ENCODE measurements around the gene BPNT1. TPM values are rescaled to one million over a fixed set of nuclear protein-coding genes. Genes with fewer than 3 reads are reported as not detected.

The BPNT1 gene
- total and polyA plus RNA-seq, 3 donors from 2014 or later = 22.0 to 28.7 (median 23.1) TPM

DNA sequence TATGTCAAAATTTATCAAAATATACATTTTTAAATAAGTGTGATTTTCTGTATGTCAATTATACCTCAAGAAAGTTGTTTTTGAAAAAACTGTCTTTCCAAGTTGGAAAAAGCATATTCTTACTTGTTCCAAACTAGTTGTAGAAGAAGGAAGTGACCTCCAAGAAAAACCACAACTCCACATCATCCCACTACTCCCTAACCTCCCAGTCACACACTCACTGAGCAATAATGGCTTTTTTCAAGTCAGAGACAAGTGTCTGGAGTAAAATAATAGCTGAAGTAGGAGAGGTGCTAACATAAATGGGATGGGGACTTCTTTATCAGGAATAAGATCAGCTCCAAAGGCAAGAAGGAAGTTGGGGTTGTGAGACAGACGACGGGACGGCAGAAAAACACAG, 56.7 kb downstream of the BPNT1 start:
- WGBS, 2 donors = 83 to 94% methylated on average over 3 of the region's 3 CpGs
- Histone ChIP-seq H3K4me3 (no peak overlapping the region), H3K9me3 (no peaks in the 10 kb centered on the region), H3K4me1 (no peaks in the 10 kb centered on the region), H3K27me3 (no peaks in the 10 kb centered on the region), H3K27ac (no peak overlapping the region), H3K36me3 (ENCODE audit: low read depth, missing control alignments) (no peaks in the 10 kb centered on the region)
- DNase-seq = no peak
- TF ChIP-seq POLR2A (IDR thresholded peaks at IDR 0.05) = no peak
- TF ChIP-seq, protein P1, sequence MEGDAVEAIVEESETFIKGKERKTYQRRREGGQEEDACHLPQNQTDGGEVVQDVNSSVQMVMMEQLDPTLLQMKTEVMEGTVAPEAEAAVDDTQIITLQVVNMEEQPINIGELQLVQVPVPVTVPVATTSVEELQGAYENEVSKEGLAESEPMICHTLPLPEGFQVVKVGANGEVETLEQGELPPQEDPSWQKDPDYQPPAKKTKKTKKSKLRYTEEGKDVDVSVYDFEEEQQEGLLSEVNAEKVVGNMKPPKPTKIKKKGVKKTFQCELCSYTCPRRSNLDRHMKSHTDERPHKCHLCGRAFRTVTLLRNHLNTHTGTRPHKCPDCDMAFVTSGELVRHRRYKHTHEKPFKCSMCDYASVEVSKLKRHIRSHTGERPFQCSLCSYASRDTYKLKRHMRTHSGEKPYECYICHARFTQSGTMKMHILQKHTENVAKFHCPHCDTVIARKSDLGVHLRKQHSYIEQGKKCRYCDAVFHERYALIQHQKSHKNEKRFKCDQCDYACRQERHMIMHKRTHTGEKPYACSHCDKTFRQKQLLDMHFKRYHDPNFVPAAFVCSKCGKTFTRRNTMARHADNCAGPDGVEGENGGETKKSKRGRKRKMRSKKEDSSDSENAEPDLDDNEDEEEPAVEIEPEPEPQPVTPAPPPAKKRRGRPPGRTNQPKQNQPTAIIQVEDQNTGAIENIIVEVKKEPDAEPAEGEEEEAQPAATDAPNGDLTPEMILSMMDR (IDR thresholded peaks at IDR 0.05) = no peak
- intact Hi-C loops (cut with DNase I; ENCODE audit: low total_unique reads) = no loop called here

DNA sequence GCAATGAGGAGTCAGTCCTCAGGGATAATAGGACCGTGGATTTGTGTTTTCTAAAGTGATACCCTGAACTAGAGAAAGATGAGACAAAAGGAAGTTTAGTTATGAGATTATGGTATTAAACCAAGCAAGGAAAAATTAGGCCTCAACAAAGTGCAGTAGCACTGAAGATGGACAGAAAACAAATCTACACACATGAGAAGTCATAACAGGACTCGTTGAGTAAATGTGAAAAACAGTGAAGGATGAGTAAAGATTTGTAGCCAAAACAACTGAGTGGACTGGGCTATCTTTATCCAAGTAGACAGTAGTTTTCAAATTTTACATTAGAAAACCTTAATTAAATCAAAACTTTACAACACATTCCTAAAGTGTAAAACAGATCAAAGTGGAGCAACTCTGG, 58.3 kb downstream of the BPNT1 start:
- intact Hi-C loops (cut with DNase I; ENCODE audit: low total_unique reads) = no loop called here
- Histone ChIP-seq H3K4me3 (no peak overlapping the region), H3K27me3 (no peaks in the 10 kb centered on the region), H3K9me3 (no peaks in the 10 kb centered on the region), H3K27ac (no peak overlapping the region), H3K36me3 (ENCODE audit: low read depth, missing control alignments) (no peaks in the 10 kb centered on the region), H3K4me1 (no peaks in the 10 kb centered on the region)
- DNase-seq = no peak
- TF ChIP-seq, protein P1 (IDR thresholded peaks at IDR 0.05) = no peak
- TF ChIP-seq POLR2A (IDR thresholded peaks at IDR 0.05) = no peak
- WGBS, 2 donors = 79 to 99% methylated on average over 2 of the region's 2 CpGs

DNA sequence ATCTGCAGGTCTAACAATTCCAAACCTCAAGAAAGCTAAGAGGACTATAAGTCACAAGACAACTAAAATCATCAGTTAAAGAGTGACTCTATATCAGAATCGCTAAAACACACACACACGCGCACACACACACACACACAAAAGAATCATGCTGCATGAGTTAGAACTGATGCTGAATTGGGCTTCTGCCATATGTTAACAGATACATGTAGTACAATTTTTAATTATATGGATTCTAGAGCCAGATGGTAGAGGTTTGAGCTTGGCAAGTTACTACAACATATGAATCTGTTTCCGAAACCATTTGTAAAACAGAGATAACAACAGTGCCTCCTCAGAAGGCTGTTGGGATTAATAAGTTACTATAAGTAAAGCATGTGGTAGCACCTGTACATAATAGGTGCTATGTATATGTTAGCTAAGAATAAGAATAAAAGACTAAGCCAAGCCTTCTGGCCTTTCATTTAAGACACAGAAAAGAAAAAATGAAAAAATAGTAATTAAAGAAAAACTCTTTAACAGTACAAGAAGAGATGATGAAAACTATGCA, 61.2 kb downstream of the BPNT1 start:
- no peaks in the 10 kb centered on the region for H3K4me1 ChIP-seq
- no peak for DNase-seq
- TF ChIP-seq, protein P1 (IDR thresholded peaks at IDR 0.05) = no peak
- no peak for TF ChIP-seq POLR2A (IDR thresholded peaks at IDR 0.05)
- intact Hi-C loops (cut with DNase I; ENCODE audit: low total_unique reads) = no loop called here
- H3K9me3 ChIP-seq = no peaks in the 10 kb centered on the region
- no peak overlapping the region for H3K4me3 ChIP-seq
- no peak overlapping the region for H3K27ac ChIP-seq
- WGBS, 2 donors = 78 to 88% methylated on average over 4 of the region's 4 CpGs
- H3K27me3 ChIP-seq = no peaks in the 10 kb centered on the region
- no peaks in the 10 kb centered on the region for H3K36me3 ChIP-seq (ENCODE audit: low read depth, missing control alignments)

DNA sequence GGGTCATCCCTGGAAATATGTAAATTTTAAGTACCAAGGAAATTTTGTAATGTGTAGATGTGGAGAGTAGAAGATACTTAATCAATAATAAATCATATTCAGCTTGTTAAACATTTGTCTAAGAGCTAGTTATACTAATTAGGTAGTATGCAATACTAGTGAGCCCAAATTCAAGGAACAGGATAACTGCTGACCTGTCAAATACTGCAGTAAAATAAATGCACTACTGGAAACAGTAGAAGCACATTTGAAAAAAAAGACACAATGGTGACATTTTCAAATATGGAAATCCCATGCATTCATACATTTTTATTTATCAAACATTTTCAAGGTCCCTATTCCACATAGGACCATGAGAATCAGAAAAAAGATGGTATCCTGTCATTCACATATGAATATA, 70.5 kb downstream of the BPNT1 start:
- intact Hi-C loops (cut with DNase I; ENCODE audit: low total_unique reads) = no loop called here
- no peaks in the 10 kb centered on the region for H3K36me3 ChIP-seq (ENCODE audit: low read depth, missing control alignments)

DNA sequence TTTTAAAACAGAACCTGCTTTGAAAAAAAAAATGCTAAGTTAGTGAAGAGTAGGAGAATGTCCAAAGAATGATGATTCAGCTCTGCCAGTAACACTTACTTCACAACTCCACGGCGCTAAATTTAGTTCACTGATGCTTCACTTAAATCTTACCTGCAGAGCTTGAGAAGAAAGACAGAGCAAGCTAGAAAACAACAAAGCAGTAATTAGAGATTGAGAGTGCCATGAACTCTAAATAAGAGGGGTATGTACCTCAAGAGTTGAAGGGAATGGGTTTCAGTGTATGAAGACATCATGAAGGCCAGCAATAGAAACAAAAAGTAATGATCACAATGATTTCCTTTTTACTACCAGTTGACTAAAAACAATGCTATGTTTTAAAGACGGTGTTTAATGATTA, 76.1 kb downstream of the BPNT1 start:
- Histone ChIP-seq H3K36me3 (ENCODE audit: low read depth, missing control alignments) (no peaks in the 10 kb centered on the region), H3K9me3 (no peaks in the 10 kb centered on the region), H3K4me1 (no peaks in the 10 kb centered on the region), H3K27me3 (no peaks in the 10 kb centered on the region), H3K4me3 (no peak overlapping the region), H3K27ac (no peak overlapping the region)
- intact Hi-C loops (cut with DNase I; ENCODE audit: low total_unique reads) = no loop called here
- TF ChIP-seq, protein P1 (IDR thresholded peaks at IDR 0.05) = no peak
- TF ChIP-seq POLR2A (IDR thresholded peaks at IDR 0.05) = no peak
- DNase-seq = no peak
- 80 to 90% methylated on average over 3 of the region's 3 CpGs for WGBS, 2 donors

More for the DNA sequence above, 70.5 kb downstream of the BPNT1 start:
- H3K9me3 ChIP-seq = no peaks in the 10 kb centered on the region
- no peak overlapping the region for H3K27ac ChIP-seq
- TF ChIP-seq, protein P1 (IDR thresholded peaks at IDR 0.05) = no peak
- no peak overlapping the region for H3K4me3 ChIP-seq
- H3K4me1 ChIP-seq = no peaks in the 10 kb centered on the region
- DNase-seq = no peak
- no peaks in the 10 kb centered on the region for H3K27me3 ChIP-seq
